EL (cell line): Measurements from ENCODE around the gene PCP4L1.
"Not testable (repeated sequence)": the region's sequence is repeated elsewhere in the genome, so short reads cannot be mapped to it uniquely, and the experiment has no call there.

Experiments used
- DNase-seq: peaks from one replicate; pipeline ENCODE4 v3.0.0-alpha.2; 2016

Gene PCP4L1

DNA sequence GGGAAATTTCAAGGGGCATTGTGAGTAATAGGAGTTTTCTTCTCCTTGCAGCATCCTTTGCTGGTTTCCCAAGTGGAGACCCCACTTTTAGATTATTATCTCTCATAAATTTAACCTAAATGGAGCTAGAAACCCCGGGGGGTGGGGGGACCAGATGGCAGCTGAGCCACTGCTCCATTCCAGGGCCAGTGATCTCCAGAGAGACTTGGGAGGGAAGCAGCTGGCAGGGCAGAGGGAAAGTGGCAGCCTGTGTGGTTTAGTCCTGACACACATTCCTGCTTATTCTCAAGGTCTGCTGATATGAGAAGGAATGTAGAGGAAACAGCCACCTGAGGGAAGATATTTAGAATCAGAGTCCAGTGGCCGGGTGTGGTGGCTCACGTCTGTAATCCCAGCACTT is 16.3 kb downstream of the PCP4L1 start:
- no peak for DNase-seq

DNA sequence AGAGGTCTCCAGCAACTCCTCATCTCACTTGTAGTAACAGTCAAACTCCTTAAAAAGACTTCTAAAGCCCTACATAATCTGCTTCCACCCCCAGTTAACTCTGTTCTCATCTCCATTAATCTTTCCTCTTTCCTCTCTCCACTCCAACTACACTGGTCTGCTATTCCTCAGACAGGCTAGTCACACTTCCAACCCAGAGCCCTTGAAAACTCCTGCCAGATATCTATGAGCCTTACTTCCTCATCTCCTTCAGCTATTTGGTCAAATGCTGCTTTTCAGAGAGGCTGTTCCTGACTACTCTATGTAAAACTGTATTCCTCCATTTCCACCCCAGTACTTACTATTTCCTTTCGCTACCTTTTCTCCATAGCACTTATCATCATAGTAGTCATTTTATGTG is 24.4 kb downstream of the PCP4L1 start:
- DNase-seq, result no peak

DNA sequence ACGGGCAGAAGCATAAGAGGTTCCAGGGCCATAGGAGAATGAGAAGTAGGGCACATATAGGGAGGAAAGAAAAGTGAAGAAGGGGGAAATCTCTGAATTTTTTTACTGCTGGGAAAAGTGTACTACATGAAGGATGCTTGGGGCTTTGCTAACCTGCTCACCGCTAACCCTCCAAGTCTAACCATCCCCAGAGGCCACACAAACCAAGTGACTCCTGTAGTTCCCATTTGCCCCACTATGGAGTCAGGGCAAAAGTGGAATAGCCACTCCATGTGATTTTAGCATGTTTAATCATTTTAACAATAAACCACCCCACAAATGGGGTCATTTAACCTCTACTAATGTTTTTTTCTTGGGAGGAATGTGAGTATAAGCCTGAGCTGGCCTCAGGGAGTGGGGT is 26.6 kb downstream of the PCP4L1 start:
- no peak for DNase-seq

DNA sequence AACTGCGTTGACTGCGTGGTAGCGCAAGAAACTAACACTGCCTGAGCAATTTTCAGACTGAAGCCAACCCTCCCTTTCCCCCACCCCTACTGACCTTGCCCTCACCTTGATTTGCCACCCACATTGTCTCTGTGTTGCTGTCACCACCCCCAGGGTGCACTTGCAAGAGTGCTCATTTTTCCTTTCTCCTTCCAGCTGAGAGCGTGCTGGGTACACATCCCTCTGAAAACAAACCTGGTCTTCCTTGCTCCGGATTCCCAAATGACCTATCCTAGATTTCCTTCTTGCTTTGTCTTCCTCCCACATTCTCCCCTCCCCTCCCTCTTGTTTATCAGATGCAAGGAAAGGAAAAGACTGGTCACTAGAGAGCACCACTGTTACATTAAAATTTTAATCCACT is 27.0 kb downstream of the PCP4L1 start:
- no peak for DNase-seq

DNA sequence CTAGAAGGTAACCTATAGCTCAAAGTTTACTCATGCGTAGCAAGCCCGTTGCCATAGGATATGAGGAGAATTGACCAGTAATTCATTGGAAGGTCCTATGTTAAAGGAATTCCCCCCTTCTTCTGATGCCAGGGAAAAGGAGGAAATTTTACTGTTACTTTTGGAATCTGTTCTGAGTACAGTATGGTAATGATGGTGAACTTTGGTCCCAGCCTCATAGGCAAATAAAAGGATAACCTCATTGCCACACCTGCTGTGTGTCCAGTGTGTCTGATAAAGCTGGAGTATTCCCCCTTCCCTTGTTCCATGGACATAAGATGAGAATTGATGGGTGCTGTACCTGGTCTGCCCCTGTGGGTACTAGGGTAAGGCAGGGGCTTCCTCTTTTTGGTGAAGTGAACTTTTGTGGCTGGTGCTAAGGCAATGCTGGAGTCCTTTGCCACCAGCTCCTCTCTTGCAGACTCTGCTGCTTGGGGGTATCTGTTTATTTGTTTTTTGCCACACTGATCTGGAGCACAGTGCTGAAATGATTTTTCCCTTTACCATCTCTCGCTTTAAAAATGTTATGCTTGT is 29.0 kb downstream of the PCP4L1 start:
- no peak for DNase-seq

DNA sequence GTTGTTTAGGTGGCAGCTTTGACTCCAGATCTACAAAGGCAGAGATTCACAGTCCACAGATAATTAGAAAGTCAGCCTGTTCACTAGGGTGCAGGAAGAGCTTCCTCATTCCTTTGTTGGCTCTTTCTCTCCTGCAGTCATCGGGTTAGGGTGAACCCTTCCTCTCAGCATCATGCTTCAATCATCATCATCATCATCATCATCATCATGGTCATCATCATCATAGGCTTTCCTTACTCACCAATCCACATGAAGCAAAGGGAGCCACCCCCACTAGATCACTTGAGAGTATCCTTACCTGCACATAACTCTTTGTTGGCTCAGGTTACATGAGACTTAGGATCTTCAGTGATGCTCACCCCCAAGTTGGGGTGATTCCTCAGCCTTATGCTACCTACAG is 32.2 kb downstream of the PCP4L1 start:
- DNase-seq, result no peak

DNA sequence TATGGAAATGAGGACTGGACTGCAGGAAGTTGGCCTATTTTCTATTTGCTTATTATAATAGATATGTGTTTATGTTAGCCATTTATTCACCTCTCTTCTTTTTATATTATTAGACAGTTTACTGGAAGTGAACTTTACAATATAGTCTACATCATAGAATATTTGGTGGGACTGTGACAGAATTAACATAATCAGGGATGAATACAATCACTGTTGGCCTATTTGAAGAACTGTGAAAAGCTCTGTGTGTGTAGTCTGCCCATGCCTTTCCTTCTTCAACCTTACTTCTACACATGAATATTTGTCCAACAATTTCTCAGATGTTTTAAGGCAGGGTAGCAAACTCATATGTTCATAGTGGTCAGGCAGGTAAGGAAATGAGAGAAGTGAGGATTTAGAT is 38.9 kb downstream of the PCP4L1 start:
- no peak for DNase-seq

DNA sequence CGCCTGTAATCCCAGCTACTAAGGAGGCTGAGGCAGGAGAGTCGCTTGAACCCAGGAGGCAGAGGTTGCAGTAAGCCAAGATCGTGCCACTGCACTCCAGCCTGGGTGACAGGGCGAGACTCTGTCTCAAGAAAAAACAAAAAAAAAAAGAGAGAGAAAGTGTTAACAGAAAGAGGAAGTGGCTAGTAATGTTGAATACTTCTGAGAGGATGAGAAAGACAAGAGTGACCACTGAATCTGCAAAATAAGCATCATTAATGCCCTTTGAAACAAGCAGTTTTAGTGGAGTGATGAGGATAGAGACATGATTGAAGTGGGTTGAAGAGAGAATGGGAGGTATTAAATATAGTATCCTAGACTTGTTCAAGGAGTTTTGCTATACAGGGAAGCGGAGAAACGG is 39.6 kb downstream of the PCP4L1 start:
- DNase-seq, result no peak

DNA sequence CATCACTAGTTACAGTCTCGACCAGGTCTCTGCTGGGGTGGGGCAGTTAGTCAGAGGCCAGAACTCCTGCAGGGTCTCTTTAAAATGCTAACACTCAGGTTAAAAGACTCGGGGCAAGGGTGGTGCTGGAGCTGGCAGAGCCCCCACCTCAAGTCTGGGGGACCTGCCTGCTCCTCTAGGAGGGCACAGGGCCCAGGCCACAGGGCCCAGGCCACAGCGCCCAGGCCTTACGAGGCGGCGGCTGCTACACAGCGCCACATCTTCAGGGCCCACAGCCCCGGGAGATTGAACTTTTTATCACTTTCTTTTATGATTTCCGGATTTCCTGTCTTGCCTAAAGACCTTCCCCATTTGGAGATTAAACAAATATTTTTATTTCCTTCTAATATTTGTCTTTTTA is 40.8 kb downstream of the PCP4L1 start:
- no peak for DNase-seq

DNA sequence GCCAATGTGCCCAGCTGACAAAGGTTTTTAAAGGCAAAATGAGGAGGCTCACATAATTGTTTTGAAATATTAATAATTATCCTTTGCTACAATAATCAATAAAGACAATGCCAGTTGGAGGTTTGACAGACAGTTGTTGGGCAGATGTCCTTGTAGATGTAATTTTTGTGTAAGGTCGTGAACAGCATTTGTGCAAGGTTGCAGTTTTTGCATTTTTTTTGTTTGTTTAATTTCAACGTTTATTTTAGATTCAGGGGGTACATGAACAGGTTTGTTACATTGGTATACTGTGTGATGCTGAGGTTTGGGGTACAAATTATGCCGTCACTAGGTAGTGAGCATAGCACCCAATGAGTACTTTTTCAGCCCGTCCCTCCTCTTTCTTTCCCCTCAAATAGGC is 41.9 kb downstream of the PCP4L1 start:
- DNase-seq, result no peak

DNA sequence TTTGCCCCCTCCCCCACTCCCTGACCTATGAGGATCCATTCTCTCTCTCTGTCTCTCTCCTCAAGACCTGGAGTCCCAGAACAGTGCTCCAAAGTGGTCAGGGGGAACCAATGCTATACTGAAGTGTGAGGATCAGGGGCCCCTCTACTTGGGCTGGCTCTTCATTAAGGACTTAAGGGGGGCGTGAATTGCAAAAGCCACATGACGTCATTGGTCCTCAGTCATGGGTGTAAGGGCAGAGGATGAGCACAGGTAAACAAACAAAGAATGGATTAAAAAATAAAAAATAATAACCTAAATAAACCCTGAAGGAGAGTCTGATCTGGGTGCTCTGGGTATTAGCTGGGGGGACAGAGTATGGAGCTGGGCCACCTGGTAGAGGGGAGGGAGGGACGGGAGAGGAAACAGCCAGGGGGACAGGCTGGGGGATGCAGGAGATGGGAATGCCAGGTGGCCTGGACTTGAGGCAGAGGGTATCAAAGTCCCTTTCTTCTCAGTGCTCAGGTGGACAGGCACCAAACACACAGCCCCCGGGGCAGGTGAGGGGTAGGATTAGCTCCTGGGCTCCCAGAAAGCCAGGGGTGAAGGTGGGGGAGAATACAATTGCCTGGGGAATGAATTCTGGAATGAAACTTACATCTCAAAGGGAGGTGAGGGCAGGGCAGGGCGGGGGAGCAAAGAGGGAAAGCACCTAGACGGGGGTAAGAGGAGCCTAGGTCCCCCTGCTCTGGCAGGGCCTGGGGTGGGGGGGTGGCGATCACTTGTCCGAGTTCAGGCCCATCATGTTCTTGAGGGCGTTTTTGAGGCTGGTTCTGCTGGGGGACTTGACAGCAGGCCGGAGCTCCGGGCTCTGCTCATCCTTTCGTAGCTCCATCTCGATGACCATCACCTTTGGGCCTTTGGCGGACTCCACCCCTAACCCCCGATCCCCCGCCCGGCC is 46.7 kb downstream of the PCP4L1 start:
- no peak for DNase-seq

DNA sequence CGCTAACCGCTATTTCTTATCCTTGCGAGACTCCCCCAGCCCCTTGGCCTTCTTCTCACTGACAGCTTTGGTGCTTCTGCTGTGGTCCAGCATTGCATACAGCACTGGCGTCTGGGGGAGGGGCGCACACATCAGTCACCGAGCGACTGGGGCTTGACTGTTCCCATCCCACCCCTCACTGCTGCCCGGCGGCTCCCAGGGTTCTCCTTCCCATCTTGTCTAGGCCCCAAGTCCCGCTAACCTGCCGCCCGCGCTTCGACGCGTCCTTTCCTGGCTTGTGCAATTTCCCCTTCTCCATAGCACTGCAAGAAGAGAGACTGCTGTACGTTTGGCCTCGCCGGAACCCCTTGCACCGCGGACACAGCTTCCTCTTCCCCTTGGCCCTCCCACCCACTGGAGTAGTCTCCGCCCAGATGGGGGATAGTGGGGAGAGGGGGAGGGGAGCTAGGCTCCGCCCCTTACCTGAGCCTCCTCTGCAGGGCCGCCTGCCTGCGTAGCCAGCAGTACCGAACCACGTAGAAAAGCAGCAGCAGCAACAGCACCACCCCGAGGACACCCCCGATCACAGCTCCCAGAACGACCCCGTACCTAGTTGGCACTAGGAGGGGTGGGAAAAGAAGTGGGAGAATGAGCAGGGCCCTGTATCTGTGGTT is 47.4 kb downstream of the PCP4L1 start:
- peak; percentile 47 for DNase-seq

DNA sequence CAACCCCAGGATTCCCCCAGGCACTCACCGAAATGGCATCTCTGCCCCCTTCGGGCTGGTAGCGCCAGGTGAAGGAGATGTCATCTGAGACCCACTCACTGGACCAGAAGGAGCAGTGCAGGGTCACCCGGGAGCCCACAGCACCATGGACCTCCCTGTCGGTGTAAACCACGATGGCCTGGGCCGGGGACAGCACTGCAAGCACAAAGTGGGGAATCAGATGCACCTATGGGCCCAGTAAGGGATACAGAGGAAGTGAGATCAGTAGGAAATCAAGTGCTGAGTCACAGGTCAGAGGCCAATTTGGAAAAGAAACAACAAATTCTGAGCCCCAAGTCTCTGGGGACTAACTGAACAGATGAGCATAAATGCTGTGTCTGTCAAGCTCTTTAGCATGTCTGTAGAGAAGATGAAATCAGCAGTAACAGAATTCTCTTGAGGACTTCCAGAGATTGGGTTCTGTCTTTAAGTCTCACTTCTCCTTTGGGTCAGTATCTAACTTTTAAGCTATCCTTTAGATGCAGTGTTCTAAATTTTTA is 48.8 kb downstream of the PCP4L1 start:
- peak; percentile 69 for DNase-seq

DNA sequence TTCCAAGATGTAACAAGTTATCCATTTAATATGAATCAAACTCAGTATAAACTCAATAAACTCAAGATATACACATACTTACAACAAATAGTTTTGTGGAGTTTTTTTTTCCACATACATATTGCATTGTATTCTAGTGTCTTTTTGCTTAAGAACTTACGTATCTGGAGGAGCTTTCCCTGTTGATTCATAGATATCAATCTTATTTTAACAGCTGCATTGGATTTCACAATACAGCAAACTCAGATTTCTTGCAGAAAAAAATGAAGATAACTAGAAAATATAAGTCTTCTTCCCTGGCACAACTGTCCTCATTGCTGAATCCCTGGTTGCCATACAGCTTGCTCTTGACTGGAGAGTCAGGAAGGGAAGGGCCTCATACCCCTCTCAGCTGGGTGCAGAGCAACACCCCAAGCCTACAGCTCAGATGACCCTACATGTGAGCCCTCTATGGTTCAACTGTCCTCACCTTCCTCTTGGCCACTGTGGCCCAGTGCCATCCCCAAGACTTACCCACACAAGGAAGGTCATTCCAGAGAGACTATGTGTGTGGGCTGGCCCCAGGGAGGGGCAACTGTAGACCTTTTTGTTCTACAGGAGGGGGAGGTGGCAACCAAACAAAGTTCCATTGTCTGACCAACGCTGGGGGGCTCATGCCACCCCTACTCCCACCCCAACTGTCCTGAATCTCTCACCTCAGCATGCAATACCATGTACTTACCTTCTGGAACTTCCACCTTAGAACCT is 49.5 kb downstream of the PCP4L1 start:
- DNase-seq, result no peak

DNA sequence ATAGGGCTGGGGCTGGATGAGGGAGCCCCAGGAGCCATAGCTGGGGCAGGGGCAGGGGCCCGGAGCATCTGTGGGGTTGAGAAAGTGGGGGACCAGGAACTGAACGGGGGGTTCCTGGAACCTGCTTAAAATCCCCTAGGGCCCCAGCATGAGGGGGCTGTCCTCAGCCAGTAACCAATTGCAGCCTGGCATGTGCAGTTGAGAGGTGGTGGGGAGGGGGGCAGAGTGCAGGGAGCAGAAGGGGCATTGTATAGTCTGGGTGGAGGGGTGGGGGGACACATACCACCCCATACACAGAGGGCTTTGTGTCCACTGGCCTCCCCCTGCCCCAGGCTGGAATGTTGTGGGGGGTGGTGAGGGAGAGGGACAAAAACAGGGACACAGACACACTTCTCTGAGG is 51.3 kb downstream of the PCP4L1 start, which contains the start of gene MPZ:
Gene MPZ, minus strand, starts transcription at position 101 of the 400 bp plus-strand sequence. Its CDS starts 63 bp downstream, at position 38.
- no peak for DNase-seq

DNA sequence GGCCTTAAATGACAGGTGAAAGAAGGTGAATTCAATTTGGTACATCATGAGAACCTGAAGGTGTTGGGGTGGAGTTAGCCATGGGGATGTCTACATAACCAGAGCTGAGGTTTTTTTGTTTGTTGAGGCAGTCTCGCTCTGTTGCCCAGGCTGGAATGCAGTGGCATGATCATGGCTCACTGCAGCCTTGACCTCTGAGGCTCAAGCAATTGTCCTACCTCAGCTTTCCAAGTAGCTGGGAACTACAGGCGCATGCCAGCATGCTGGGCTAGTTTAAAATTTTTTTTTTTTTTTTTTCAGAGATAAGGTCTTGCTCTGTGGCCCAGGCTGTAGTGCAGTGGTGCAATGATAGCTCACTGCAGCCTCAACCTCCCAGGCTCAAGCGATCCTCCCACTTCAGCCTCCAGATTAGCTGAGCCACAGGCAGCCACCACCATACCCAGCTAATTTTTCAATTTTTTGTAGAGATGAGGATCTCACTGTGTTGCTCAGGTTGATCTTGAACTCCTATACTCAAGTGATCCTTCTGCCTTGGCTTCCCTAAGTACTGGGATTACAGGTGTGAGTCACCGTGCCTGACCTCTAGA is 53.1 kb downstream of the PCP4L1 start:
- DNase-seq, result no peak

DNA sequence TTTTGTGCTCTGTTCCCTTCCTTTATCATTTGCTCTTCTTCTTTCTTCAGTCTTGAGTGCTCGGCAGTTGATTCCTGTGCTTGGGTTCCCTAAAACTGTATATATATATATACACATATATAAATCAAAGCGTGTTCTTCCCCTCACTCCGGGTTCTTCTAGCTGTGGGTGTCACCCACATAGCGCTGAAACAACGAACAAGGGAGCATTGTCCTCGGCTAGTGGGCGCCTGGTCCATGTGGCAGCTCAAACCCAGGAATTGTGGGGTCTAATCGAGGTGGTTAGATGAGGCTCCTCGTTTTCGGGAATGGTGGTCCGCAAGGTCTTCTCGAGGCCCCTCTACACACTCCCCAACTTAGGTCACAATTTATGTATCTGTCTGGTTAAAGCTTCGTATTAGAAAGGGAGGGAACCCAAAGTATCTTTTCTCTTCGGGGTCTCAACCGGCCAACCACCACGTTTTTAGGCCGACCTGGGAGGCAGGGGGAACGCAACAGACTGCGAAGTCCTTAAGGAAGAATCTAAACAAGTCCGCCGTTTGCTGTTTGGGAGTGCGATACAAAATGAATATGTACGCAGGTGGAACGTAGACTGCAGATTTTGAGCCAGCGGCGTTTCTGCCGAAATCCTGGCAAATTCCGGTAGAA is 55.1 kb downstream of the PCP4L1 start:
- no peak for DNase-seq

DNA sequence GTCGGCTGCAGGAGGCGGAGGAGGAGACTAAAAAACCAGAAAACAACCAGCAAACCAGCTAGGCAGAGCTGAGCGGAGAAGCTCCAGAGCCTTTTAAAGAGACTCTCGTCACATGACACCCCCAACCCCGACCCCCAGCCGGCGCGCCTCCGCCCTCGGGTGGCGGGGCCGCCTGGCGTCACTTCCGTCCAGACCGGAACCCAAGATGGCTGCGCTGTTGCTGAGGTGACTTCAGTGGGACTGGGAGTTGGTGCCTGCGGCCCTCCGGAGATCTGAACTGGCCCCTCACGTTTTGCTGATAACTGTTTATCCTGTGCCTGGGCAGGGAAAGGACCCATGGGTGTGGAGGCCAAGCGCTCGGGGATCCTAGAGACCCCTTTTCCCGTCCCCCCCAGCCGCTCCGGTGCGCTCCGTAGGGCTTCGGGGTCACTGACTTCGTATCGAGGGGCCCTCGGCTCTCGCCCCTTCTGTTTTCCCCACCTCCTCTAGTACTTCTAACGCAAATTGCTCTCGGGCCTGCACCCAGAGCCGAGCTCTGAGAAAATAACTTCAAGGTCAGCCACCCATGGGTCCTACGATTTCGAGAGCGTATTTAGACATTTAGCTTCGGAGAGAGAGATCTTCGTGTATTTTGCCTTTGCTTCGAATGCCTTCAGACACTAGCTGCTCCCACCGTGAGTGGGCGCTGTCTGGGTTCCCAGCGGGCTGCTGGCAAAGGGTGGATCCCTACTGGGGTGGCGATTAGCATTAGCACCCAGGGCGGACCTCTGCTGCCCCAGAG is 55.8 kb downstream of the PCP4L1 start, which contains the start of gene SDHC:
Gene SDHC, plus strand, starts transcription at position 181 of the 781 bp plus-strand sequence. Its CDS starts 25 bp downstream, at position 206.
- DNase-seq, result peak; percentile 82

DNA sequence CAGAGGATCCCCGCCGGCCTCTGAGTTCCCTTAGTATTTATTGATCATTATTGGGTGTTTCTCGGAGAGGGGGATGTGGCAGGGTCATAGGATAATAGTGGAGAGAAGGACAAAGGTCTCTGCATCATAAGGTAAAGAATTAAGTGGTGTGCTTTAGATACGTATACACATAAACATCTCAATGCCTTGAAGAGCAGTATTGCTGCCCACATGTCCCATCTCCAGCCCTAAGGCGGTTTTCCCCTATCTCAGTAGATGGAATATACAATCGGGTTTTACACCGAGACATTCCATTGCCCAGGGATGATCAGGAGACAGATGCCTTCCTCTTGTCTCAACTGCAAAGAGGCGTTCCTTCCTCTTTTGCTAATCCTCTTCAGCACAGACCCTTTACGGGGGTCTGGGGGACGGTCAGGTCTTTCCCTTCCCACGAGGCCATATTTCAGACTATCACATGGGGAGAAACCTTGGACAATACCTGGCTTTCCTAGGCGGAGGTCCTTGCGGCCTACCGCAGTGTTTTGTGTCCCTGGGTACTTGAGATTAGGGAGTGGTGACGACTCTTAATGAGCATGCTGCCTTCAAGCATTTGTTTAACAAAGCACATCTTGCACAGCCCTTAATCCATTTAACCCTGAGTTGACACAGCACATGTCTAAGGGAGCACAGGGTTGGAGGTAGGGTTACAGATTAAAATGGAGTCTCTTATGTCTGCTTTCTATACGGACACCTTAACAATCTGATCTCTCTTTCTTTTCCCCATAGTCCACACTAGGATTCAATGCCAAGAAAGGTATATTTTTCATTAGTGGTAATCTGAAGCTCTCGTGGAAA is 57.5 kb downstream of the PCP4L1 start:
- not testable (repeated sequence) for DNase-seq

DNA sequence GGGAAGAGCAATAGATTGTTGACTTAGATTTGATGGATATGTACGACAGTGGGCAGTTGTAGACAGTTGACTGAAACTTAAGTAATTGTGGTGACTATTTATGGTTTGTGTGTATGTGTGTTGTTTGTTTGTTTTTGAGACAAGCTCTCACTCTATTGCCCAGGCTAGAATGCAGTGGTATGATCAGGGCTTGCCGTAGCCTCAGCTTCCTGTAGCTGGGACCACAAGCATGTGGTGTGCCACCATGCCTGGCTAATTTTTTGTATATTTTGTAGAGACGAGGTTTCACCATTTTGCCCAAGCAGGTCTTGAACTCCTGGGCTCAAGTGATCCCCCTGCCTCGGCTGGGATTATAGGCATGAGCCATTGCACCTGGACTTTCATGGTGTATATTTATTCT is 65.5 kb downstream of the PCP4L1 start:
- no peak for DNase-seq
